HG02885 (cell line): Measurements from ENCODE around the gene MGAT5.

ENCODE experiments used
- ATAC-seq: cut with Tn5 transposase; IDR thresholded peaks from one replicate; pipeline ENCODE4 v1.9.1; 2021; ENCODE audit warnings: mild to moderate bottlenecking; ENCODE audit not compliant: unreplicated experiment, poor library complexity

Gene MGAT5

DNA sequence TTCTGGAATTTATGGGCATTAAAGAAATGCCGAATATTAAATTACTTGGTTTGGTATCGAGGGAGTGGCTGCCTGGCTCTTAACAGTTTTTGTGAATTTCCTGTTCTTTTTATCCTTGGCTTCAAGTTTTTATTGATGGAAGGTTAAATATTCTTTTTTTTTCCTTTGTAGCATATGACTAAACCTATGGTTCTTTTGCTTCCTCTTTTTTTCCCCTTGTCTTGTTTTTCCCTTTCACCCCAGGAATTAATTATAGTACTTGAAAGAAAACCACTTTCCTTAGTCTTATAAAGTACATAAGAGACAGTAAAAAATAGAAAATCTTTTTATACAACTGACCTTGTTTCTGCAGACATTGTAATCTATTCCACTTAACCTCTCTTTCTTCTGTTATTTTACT, 42.4 kb downstream of the MGAT5 start:
- no peak for ATAC-seq

DNA sequence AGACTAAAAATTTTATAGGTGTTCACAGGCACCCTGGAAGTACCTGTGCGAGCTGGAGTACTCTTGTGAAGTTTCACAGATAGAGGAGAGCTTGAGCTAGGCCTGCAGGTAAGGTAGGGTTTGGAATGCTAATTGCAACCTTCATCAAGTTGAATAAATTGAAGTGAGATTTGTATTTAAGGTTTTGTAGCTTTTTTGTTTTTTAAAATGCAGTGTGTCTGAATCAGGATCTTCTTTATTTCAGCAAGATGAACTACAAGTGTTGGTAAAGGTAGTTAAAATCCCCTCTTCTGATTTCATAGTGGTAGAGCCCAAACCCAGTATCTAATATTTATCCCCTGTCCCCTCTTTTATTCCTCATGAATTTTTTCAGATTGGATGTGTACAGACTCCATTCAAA, 45.5 kb downstream of the MGAT5 start:
- no peak for ATAC-seq

DNA sequence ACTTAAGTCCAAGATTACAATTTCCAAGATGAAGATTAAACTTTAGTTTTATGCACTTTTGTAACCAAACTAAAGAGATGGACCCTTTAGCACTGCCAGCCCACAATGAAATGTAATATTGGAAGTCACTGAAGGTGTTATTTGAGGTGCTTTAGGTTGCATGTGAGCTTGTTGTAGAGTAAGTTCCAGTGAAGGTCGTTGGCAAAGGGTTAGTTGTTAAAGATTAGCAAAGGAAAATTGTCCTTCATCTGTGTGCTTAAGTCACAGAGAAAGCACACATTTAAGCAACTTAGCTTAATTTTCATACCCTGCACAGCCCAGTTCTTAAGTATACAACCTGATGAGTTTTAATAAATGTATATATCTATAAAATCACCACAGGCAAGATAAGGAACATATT, 46.7 kb downstream of the MGAT5 start:
- no peak for ATAC-seq

DNA sequence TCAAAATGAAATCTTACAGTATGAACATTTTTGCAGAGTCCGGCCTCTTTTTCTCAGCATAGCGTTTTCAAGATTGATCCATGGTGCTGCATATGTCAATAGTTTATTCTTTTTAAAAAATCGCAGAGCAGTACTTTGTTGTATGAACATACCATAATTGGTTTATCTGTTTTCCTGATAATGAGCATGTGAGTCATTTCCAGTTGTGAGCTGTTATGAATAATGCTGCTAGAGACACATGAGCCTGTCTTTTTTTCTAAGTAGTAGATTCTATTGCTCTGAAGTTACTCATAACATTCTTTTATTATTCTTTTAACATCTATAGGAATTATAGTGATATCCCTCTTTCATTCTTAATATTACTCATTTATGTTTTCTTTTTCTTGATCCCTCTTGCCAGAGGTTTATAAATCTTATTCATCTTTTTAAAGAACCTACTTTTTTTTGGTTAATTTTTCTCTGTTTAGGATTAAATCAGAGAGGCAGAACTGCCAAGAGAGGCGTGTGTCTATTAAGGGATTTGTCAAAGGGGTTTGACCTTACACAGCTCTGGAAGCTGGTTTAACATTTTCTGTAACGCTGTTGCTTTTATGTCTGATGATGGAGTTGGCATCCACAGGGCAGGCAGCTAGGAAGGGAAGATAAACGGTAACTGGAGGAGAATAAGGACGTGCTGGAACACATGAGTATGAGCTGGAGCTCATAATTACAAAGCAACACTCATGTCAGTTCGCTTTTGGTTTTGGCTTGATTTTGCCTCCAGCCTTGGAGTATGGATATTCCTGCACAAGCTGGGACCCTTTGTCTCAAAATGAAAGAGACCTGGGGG, 47.4 kb downstream of the MGAT5 start:
- no peak for ATAC-seq

DNA sequence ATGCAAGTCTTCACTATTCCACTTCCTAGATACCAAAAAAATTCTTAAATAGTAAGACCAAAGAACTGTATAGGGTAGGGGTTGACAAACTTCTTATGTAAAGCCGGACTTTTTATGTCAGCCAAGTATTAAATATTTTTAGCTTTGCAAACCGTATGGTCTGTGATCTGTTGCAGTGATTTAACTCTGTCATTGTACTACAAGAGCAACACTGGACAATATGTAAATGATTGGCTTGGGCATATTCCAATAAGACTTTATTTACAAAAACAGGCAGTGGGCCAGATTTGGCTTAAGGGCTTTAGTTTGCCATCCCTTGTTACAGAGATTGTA, 48.0 kb downstream of the MGAT5 start:
- ATAC-seq, result no peak

DNA sequence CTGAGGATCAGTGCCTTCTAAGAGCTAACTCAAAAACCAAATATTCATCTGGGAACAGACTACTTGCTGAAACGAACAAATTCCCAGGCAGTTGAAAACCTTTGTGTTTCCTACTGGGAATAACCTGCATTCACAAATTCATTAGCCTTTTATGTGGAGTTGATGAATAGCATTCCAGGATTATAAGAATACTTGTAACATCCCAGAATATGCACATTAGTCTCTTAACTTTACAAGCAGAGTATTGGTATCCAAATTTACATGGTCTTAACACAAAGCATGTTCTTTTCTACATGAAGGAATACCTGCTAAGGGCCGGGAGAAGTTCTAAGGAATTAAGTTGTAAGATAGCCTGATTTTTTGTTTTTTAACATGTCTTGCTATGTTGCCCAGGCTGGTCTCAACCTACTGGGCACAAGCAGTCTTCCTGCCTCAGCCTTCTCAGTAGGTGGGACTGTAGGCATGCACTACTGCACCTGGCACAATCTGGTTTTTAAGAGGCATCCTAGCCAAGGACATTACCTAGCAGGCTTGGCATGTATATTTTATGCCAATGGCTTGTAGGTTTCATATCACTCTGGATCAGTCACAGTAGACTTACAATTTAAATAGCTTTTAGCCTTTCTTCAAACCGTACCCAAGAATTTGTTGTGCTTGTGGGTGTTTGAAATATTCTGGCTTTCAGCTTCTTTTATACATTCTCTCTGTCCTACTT, 50.7 kb downstream of the MGAT5 start:
- no peak for ATAC-seq

DNA sequence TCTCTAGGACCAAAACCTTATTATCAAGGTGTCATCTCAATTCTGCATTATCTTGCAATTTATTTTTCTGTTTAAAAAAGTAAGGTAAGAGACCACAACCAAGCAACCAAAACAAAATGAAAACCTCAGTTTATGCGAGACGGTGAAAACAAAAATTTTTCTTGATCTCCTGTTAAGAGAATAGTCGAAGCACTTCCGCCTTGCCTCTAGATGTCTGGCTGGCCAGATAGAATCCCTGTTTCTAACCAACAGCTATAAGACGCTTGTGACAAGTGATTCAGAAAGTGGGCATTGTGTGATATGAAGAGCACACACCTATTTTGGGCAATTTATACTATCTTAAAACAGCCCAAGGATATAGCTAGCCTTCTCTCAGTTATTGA, 51.2 kb downstream of the MGAT5 start:
- no peak for ATAC-seq

DNA sequence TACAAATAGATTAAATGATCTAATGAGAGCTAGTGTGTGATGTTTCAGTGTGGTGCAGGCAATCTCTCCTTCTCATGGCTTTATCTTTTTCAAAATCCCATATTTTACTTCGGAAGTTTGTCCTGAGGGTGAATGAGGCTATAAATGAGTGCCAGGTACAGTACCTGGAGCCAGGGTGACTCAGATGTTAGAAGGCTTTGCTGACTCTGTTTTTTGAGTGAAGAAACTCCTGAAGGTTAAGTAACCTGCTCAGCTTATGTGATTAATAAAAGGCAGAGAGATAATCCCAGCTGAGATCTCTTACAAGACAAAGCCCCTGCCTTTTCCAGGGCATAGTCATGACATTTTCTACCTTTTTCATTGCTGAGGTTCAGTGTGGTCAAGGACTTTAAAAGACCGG, 52.6 kb downstream of the MGAT5 start:
- no peak for ATAC-seq

DNA sequence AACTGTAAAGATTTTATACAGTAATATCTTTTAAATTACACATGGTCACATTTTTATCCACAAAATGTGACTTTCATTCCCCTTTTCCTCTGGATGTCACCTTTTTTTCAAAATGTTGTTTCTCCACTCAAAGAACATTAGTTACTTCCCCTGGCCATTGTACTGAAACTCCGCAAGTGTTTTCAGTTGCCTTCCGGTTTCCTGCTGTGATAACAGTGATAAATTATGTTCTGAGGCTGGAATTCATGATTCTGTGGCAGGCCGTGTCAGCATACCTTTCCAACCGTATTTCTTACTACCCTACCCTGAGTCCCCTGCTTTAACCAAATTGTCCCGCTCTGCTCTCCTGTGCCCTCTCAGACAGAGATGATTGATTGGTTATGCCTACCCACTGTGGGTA, 53.5 kb downstream of the MGAT5 start:
- no peak for ATAC-seq

DNA sequence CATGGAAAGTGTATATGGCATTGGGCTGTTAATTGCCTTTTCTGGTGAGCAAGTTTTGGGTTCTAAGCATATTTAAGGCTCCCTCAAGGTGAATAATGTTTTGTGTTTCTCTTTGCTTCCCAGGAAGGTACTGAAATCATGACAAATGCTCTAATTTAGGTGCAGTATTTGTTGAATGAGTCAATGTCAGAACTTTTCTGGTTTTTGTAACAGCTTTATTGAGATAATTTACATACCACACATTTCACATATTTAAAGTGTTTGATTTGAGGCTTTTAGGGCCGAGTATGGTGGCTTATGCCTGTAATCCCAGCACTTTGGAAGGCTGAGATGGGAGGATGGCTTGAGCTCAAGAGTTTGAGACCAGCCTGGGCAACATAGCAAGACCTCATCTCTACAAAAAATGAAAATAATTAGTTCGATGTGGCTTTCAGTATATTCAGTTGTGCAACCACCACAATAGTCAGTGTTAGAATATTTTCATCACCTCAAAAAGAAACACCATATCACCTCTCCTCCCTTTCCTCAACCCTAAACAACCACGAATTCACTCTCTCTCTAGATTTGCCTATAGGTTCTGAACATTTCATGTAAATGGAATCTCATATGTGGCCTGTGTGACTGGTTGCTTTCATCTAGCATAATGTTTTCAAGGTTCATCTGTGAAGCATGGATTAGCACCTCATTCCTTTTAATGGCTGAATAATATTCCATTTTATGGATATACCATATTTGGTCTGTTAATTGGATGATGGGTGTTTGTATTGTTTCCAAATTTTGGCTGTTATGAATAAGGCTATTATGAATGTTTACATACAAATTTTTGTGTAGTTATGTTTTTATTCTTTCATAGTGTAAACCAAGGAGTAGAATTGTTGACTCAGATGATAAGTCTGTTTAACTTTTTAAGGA, 54.9 kb downstream of the MGAT5 start:
- ATAC-seq, result peak; percentile 60

DNA sequence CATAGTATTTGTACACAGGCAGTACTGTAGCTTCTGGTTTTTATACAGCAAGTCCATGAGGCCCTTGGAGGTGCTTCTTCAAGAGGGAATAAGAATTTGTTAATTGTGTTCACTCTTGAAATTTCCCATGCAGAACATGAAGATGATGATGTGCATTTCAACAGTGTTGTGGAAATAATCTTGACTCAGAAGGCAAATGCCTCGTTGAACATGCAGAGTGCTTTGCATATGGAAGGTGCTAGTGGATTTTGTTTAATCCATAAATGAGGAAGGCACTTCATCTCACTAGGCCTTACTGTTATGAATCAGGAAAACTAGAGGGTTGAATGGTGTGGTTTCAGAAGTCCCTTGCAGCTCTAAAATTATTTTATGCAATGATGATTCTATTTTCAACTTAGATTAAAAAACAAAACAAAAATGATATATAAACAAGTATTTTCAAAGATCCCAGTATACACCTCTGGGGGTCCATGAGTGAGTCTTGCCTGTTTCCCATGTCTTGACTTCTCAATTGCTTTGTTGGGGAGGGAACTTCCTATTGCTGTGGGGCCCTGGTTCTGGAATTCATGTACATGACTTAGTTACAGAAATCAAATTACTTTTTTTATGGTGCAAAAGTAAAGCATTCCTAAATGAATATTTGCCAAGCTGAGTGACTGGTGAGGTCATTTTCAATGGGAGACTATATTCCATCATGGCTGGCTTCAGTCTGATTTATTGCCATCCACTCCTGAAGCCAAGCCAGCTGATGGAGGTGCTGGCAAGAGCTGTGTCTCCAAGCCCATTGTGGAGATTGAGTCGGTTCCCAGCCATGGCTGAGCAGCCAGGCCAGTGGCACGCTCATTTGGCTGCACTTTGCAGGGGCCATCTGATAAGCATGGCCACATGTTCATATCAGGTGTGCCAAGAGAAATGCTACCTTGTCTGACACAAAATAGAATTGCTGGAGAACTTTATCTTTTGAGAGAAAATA, 56.5 kb downstream of the MGAT5 start:
- ATAC-seq, result no peak

DNA sequence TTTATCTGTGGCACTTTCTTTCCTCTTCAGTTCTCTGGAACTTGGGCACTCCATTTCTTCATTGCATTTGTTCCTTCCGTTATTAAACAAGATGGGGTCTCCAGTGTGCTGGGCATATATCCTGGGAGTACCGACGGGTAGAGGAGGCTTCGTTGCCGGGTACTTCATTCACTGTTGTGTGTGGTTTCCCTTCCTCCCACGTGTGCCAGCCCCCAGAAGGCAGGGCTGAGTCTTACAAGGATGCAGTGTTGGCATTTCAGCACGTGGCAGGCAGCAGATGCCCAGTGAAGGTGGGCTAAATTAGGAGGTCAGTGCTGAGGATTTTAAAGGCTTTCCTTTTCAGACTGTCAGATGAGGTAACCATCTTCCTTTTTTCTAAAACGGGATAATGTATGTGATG, 58.6 kb downstream of the MGAT5 start:
- no peak for ATAC-seq

DNA sequence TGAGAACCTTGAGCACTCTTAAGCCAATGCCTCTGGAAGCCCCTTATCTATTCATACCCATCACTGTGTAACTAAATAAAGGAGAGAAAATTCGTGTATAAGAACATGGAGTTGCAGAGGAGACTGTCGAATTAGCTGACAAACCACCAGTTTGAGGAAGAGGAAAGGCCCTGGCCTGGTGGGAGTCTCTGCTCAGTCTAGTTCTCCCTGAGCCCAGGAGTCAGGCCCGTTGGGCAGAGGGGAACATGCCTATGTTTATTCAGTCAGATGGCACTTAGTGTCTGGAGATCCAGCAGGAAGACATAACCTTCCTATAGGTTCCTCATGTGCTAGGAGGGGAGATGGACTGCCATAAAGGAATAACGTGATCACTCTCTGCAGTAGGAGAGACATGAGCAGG, 60.3 kb downstream of the MGAT5 start:
- no peak for ATAC-seq

DNA sequence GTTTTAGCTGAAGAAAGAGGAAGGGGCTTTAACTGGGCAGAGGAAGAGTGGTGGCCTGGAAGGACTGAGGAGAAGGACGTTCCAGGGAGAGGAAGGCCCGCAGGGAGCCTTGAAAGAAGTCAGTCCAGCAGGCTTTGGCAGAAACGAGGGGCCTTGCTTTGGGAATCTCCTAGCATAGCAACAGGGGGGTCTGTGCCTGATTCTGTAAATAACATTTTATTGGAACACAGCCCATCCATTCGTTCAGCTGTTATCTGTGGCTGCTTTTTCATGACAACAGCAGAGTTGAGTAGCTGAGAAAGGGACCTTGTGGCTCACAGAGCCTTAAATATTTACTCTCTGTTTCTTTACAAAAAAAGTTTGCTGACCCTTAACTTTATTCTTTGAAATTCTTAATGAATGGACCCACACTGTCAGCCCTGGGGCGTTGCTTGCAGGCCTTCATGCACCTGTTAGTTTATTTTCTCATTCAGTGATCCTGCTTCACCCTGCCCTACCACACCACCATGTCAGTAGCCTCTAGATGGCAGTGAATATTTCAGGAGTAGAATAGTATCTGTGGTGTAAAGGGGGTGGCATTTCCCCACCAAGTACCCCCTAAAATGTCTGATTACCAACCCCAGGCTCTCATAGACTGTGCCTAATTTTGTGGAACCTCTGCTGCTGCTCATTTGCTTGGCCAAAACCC, 61.0 kb downstream of the MGAT5 start:
- no peak for ATAC-seq

DNA sequence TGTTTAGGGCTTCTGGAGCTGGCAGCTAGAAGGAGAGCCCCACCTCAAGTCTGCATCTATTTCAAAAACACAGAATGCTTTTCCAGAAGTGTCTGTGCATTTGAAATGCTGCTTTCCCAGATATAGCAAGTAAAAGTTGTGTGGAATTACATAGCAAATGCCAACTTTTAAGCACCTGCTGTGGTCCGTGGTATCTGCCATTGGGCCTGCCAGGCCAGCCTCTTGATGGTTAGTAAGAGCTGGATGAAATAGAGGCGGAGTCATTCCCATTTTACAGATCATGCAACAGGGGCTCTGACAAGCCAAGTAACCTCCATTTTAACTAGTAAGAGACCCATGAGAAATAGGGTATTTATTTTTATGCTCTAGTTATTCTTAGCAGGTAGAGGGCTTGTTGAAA, 61.6 kb downstream of the MGAT5 start:
- ATAC-seq, result no peak

DNA sequence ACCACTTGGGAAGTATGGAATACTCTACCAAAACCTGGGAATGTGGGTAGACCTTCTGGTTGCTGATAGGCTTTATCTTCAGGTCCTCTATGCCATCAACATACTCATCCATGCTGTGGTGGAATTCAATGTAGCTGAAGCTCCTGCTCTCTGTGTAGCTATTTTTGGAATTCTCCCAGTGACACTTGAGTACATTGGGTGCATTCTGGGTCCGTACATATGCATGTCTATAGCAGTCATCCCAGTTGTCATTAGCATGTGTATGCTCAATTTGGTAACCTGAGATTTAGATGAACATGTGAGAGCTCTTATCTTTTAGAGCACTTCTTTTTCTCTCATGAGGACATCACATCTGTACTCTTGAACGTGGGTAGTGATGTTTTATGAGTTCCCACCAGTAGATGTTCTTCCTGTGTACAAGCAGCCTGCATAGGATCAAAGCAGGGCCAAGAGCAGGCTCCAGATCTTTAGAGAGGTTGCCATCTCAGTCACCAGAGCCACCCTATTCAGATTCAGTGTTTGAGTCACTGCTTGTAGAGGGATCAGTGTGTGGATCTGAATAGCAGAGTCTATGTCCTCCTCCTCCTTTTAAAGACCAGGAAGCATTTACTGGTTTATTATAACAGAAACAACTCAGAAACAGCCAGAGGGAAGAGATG, 65.9 kb downstream of the MGAT5 start:
- no peak for ATAC-seq

DNA sequence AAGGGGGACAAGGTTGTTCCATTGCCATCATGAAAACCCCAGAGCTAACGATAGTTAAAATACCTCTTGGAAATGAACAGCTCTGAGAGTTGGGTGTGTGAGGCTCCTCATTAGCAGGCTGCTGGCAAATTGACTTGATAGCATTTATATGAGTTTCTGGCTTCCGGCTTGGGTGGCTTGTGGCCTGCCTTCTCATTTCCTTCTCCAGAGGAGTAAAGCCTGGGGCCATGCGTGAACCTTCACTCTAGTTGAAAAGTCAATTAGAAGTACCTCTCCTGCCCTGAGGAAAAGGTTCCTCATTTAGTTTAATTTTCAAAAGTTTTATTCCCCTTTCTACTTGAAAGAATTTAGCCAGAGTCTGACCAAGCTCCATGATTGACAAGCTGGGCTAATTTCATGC, 67.1 kb downstream of the MGAT5 start:
- ATAC-seq, result no peak

DNA sequence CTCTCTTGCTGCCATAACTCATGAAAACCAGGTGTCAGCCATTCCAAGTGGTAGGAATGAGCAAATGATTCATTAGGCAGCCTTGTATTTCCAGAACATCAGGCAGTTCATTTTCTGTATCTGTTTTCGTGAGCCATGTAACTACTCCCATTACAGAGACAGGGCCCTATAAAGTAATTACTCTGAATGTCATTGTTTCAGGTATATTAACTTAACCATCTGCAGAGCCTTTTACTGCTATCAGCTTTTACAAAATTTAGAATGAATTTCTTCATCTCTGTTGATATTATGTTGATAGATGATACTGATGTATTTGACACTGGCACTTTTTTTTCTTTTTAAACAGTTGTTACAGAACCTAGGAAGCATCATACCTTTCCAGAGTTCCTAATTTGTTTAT, 69.9 kb downstream of the MGAT5 start:
- no peak for ATAC-seq

DNA sequence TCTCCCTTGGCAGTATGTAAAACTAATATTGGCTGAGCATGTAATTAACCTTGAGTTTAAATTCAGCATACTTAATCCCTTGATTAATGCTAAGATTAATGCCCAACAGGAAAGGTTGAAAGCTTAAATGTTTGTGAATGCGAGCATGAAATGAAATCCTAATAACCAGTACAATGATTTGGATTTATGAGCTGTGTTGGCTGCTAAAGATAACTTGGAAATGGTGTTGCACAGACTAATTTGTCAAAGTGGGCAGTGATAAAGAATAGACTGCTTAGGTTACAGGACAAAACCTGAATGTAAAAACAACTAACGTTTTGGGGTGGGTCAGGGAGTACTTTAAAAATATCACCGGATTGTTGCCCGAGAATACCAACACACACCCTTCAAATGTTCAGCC, 70.6 kb downstream of the MGAT5 start:
- ATAC-seq, result no peak
